ENCODE data around the gene SLC66A2. TPM values are rescaled to one million over a fixed set of nuclear protein-coding genes. Genes with fewer than 3 reads are reported as not detected.
"Not testable (repeated sequence)": the region's sequence is repeated elsewhere in the genome, so short reads cannot be mapped to it uniquely, and the experiment has no call there.

SLC66A2 gene
- total RNA-seq, 6 experiments from 2014 or later = 61.6 to 140 (median 95.8) TPM

- intact Hi-C loops (cut with DNase I) = no loop called here
- no peak for ATAC-seq
- Histone ChIP-seq H3K36me3 (no peaks in the 10 kb centered on the region), H3K4me3 (no peak overlapping the region), H3K27me3 (no peaks in the 10 kb centered on the region), H3K27ac (no peak overlapping the region), H3K9me3 (no peaks in the 10 kb centered on the region), H3K4me1 (peaks cover 0 to 6% (median 3%) of the 10 kb centered on the region in 4 donors)
- 79% methylated on average over 16 of the region's 16 CpGs for WGBS (ENCODE audit: insufficient coverage, low coverage, low lambda C conversion rate, missing lambda C conversion rate)
- TF ChIP-seq CTCF (IDR thresholded peaks at IDR 0.05) (no peak), POLR2A (IDR thresholded peaks at IDR 0.05) (no peak)
- no peak for DNase-seq
Measured at GRCh38 chr18:79960921-79961526, 9.6 kb upstream of the SLC66A2 start.

GRCh38 chr18:79960161-79960801, 8.8 kb upstream of the SLC66A2 start:
- intact Hi-C loops (cut with DNase I) = not testable (repeated sequence)

GRCh38 chr18:79958981-79959380, 7.5 kb upstream of the SLC66A2 start:
- peaks cover 0 to 5% (median 0%) of the 10 kb centered on the region in 4 donors for H3K4me1 ChIP-seq
- no peak overlapping the region for H3K4me3 ChIP-seq
- ATAC-seq (no peak), DNase-seq (no peak)
- 90% methylated on average over 2 of the region's 2 CpGs for WGBS (ENCODE audit: insufficient coverage, low coverage, low lambda C conversion rate, missing lambda C conversion rate)
- H3K9me3 ChIP-seq = no peaks in the 10 kb centered on the region
- H3K27me3 ChIP-seq = no peaks in the 10 kb centered on the region
- intact Hi-C loops (cut with DNase I) = no loop called here
- no peak for TF ChIP-seq CTCF (IDR thresholded peaks at IDR 0.05)
- TF ChIP-seq POLR2A (IDR thresholded peaks at IDR 0.05) = no peak
- no peak overlapping the region for H3K27ac ChIP-seq
- H3K36me3 ChIP-seq = no peaks in the 10 kb centered on the region

More at GRCh38 chr18:79960161-79960801, 8.8 kb upstream of the SLC66A2 start:
- H3K4me1 ChIP-seq, H3K27me3 ChIP-seq, H3K4me3 ChIP-seq, H3K27ac ChIP-seq, ATAC-seq, H3K36me3 ChIP-seq, H3K9me3 ChIP-seq, DNase-seq: not testable (repeated sequence)
- WGBS (ENCODE audit: insufficient coverage, low coverage, low lambda C conversion rate, missing lambda C conversion rate) = 40% methylated on average over 4 of the region's 12 CpGs

GRCh38 chr18:79956276-79956675, 4.8 kb upstream of the SLC66A2 start:
- TF ChIP-seq CTCF (IDR thresholded peaks at IDR 0.05) (no peak), POLR2A (IDR thresholded peaks at IDR 0.05) (no peak)
- DNase-seq (no peak), ATAC-seq (no peak)
- H3K27me3 ChIP-seq = no peaks in the 10 kb centered on the region
- intact Hi-C loops (cut with DNase I) = no loop called here
- H3K4me1 ChIP-seq = peaks cover 0 to 5% (median 0%) of the 10 kb centered on the region in 4 donors
- no peaks in the 10 kb centered on the region for H3K36me3 ChIP-seq
- 65% methylated on average over 2 of the region's 2 CpGs for WGBS (ENCODE audit: insufficient coverage, low coverage, low lambda C conversion rate, missing lambda C conversion rate)
- H3K9me3 ChIP-seq = no peaks in the 10 kb centered on the region
- no peak overlapping the region for H3K4me3 ChIP-seq
- no peak overlapping the region for H3K27ac ChIP-seq

- no peak for ATAC-seq
- 80% methylated on average over 10 of the region's 12 CpGs for WGBS (ENCODE audit: insufficient coverage, low coverage, low lambda C conversion rate, missing lambda C conversion rate)
- Histone ChIP-seq H3K27ac (no peak overlapping the region), H3K27me3 (no peaks in the 10 kb centered on the region), H3K4me3 (no peak overlapping the region), H3K36me3 (no peaks in the 10 kb centered on the region), H3K9me3 (no peaks in the 10 kb centered on the region), H3K4me1 (peaks cover 0 to 5% (median 0%) of the 10 kb centered on the region in 4 donors)
- intact Hi-C loops (cut with DNase I) = no loop called here
- no peak for TF ChIP-seq POLR2A (IDR thresholded peaks at IDR 0.05)
- no peak for TF ChIP-seq CTCF (IDR thresholded peaks at IDR 0.05)
- DNase-seq = no peak
Measured at GRCh38 chr18:79955302-79956075, 4.0 kb upstream of the SLC66A2 start.
